Urothelium cell line (cell line): ENCODE data around the gene IKBKE.

Experiments
- DNase-seq: peaks from one replicate; pipeline ENCODE4 v3.0.0; 2011; ENCODE audit warnings: low spot score, mixed read lengths
- FAIRE-seq: peaks from 2 replicates; lab custom pipeline; 2011; peaks lifted over from hg19 to GRCh38; lab: Jason Lieb, UNC

IKBKE gene

DNA sequence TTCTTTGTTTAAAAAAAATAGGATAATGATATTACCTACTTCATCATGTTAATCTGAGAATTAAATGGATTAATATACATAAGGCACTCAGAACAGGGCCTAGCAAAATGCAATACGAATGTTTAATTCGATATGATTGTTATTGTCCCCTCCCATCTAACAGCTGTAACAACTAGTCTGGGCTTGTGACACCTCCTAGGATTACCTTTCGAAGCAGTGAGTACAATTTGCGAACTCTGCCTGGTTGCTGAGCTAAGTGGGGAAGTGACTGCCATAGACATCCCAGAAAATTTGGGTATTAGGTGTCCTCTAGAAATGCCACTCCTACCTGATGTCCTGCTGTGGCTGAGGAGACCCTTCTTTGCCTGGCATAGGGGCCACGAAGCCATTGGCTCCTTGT, 40.1 kb downstream of the IKBKE start:
- FAIRE-seq (no peak), DNase-seq (no peak)

GRCh38 chr1:206511362-206512057, 41.2 kb downstream of the IKBKE start:
- no peak for FAIRE-seq
- no peak for DNase-seq

GRCh38 chr1:206512058-206512850, 42.0 kb downstream of the IKBKE start:
- DNase-seq: no peak
- FAIRE-seq: no peak

GRCh38 chr1:206512851-206513180, 42.5 kb downstream of the IKBKE start:
- no peak for FAIRE-seq
- no peak for DNase-seq

- FAIRE-seq (no peak), DNase-seq (peak; percentile 89)
These were observed 43.2 kb downstream of the IKBKE start for GRCh38 chr1:206513312-206514111.

GRCh38 chr1:206514813-206515387, 44.6 kb downstream of the IKBKE start:
- FAIRE-seq: no peak
- no peak for DNase-seq

GRCh38 chr1:206516728-206516990, 46.4 kb downstream of the IKBKE start:
- DNase-seq (no peak), FAIRE-seq (no peak)

DNA sequence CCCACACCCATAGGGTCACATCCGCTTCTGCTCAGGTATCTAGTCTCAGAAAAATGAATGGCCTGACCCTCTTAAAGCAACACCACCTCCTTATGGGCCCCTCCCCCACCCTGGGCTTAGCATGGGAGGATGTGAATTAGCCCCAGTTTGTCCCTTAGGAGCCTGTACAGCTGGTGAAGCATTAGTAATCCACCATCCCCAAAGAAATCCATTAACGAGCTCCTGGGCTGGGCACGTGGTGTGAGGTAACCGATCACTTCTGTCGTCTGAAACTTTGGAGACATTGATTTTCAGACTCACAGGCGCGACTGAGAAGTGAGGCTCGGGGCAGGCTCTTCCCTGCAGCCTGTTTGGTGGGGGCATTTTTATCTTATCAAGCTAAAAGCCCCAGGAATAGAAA, 47.5 kb downstream of the IKBKE start:
- no peak for FAIRE-seq

DNA sequence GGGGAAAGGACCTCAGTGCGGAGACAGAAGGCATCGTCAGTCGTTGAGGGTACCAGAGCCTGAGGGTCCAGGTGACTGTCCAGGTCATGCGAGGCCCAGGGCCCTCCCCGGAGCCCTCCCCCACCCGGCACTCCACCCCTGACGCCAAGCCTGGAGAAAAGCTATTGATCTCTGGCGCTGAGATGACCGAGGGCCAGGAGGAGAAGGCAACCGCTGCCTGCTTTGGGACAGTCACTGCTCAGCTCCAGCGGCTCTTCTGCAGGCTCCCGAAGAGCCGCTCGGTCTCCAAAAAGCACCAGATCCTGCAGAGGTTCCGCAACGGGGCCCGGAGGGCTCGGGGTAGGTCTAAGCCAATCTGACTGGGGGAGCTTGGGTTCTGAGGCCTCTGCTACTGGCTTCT, 47.9 kb downstream of the IKBKE start:
- DNase-seq (no peak), FAIRE-seq (no peak)

More for the DNA sequence above, 47.5 kb downstream of the IKBKE start:
- DNase-seq: no peak

DNA sequence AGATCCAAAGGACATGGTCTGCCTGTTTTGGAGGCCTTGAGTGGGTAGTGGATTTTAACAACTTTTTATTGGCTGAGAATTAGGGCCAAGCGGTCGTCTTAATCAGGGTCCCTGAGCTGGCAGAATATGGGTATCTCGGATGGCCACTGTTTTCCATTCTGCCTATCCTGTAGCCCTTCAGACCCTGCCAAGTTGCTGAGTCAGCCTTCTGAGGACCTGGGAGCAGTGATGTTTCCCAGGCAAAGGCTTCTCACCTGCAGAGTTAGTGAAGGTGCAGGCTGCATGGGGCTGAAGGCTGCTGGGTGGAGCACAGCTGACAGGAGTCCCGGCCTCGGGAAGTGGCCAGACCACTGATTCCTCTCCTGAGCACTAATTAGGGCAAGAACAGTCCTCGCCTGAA, 48.5 kb downstream of the IKBKE start:
- DNase-seq: no peak
- FAIRE-seq: no peak

DNA sequence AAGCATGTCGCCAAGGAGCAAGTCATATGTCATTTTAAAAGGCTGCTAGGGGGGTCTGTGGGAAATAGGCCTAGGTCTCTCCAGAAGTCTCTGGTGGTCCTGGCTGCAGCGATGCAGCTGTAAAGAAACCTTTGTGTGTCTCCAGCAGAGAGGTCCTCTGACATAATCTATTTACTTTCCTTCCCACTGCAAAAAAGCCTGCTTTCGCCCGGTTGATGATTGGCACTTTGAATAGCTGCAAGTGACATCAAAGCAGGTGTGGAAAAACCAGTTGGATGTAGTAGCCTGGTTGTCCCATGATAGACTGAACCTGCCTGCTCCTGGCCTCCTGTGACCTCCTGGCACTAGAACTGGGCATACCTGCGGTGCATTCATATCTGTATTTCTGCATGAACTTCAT, 50.9 kb downstream of the IKBKE start:
- DNase-seq (no peak), FAIRE-seq (no peak)

GRCh38 chr1:206521694-206522402, 51.6 kb downstream of the IKBKE start:
- no peak for DNase-seq
- FAIRE-seq: no peak

GRCh38 chr1:206524739-206525364, 54.6 kb downstream of the IKBKE start:
- DNase-seq: no peak
- peak; percentile 67 for FAIRE-seq

GRCh38 chr1:206526064-206526911, 56.0 kb downstream of the IKBKE start:
- DNase-seq: no peak
- no peak for FAIRE-seq

GRCh38 chr1:206529425-206529824, 59.1 kb downstream of the IKBKE start:
- no peak for DNase-seq
- FAIRE-seq: no peak

DNA sequence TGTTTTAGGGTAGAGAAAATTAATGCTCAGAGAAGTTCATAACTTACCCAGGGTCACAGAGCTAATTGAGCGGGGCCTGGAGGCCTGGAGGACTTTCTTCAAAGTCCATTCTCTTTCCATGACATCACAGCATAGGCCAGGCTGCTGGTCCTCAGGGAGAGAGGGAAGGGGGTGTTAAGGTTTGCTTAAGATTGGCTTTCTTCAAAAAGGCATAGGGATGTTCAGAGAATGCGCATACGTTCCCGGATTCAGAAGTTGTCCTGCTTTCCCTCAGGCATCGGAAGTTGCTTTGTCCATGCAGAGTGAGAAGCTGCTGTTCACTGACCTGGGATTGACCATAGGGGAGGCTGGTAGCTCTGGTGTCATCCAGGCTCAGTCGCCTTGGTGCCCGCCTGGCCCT, 62.1 kb downstream of the IKBKE start:
- no peak for DNase-seq
- FAIRE-seq: no peak

- FAIRE-seq (no peak), DNase-seq (no peak)
These were observed 64.3 kb downstream of the IKBKE start for GRCh38 chr1:206534552-206534951.

DNA sequence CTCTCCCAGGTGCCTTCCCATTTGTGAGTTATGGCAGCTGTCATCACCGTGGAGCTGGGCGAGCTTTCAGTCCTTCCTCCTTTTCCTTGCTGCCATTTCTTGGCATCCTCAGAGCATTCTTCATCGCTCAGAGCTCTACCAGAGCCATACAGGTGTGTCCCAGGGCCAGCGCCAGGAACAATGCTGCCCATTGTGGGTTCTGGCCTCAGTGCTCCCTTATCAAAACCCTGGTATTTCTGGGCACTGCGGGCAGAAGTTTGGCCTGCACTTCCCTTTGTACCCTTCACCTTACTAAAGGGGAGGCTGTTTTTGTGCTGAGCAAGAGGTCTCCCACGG, 65.5 kb downstream of the IKBKE start:
- peak; percentile 65 for DNase-seq
- no peak for FAIRE-seq

DNA sequence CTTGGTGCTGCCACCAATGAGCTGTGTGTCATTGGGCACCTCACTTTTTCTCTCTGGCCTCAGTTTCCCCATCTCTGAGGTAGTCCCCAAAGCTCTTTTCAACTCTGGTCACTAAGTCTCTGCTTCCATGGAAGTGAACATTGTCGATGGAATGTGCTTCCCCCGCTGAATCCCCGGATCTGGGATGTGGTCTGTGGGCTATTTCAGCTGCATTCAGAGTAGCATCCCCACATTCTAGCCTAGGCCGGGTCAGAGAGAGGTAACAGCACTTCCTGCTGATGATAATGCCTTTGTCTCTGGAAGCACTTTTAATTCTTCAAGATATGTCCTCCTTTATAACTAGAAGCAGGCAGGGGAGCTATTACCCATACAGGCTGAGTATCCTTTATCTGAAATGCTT, 66.9 kb downstream of the IKBKE start:
- peak; percentile 49 for DNase-seq
- FAIRE-seq: no peak
